ENCODE results near the gene SLC7A6.

The SLC7A6 gene

DNA sequence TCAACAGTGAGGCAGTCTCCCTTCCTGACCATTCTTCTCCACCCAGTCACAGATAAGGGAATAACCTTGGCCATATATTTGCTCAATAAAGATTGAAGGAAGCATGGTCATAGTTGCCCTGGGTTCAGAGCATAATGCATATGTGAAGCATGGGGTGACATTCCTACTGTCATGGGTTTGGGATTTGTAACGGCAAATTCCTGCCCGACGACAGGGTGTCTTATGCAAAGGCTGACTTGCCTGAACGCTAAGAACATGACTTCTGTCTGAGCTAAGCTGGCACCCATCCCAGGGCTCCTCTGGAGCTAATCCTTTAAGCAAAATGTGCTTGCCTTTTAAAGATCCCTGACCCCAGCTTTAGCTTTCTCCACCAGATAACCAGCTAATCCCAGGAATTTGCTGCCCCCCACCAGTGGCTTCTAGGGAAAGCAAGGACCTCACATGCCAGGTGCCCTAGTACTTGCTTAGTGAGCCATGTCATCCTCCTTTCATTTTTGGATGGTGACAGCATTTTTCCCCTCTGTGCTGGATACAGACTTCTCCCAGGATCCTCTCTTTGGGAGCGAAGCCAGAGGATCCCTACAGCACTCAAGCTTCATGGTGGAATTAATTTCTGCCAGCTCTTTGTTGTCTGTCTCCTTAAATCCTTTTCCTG, 34.7 kb downstream of the SLC7A6 start:
- no peak overlapping the region for H3K4me3 ChIP-seq (ENCODE audit: low read depth, low read length)

DNA sequence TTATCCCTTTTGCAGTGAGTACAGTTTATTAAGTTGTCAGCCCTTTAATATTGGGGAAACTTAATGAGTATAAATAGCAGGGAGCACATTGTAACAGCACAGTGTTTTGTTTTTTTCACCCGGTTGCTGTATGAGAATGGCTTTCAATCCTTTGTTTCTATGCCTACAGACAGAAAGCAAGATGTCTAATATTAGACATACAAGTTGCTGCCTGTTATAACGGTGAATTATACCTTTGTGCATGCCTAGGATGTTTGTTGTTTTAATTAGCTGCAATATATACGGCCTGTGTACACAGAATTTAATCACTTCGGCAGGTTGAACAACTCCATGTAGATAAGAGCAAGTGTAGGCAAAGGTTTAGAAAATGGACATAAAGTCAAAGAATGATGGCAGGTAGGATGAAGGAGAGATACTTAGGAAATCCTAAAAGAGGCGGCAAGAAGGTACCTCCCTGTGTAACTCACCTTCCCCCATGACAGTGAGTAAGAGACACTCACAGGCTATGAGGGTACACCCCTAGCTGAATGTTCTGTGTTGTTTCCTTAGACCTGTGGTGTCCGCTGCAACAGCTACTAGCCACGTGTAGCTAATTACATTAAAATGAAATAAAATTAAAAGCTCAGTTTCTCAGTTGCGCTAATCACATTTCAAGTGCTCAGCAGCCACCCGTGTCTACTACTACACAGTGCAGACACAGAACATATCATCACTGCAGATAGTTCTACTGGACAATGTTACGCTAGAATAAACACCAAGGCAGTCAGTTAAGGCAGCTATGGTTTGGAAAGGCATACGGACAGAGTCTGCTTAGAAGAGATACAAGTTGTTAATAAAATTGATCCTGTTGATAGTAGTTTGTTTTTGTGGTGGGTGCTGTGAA, 35.5 kb downstream of the SLC7A6 start:
- H3K4me3 ChIP-seq (ENCODE audit: low read depth, low read length) = no peak overlapping the region

DNA sequence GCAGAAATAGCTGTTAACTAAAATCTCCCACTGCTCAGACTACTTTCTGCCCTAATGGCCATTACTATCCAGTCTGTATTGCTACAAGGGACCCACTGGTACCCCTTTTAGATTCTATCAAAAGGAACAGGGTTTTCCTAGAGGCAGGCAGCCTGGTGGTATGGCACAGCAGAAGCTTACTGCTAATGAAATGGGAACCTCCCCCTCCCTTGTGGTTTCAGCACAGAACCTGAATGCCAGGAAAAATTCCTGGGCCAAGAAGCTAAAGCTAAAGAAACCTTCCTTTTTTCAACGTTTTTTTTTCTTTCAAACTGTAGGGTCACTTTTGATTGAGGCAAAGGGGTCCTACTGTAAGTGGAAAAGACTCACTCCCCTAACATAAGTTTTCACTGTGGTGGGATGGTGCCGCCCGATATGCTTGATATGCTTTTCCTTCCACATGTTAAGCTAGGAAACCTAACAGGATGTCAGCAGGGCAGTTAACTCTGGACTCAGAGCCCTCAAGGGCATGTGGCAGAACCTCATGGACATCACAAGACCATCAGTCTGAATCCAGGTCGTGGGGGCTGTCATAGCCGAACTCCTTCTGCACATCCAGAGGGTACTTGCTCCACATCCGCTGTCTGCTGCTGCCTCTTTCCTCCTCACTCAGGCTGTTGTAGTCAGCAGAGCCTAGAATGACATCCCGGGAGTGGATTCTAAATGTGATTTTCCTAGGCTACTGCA, 36.6 kb downstream of the SLC7A6 start:
- H3K4me3 ChIP-seq (ENCODE audit: low read depth, low read length) = no peak overlapping the region

DNA sequence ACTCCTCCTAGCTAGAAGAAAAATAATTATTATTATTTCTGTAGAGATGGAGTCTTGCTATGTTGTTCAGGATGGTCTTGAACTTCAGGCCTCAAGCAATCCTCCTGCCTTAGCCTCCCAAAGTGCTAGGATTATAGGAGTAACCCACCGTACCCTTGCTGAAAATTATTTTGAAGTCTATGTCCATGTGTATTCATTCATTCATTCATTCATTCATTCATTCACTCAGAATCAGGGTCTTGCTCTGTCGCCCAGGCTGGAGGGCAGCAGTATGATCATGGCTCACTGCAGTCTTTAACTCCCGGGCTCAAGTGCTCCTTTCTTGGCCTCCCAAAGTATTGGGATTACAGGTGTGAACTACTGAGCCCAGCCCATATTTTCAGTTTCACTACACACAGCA, 42.3 kb downstream of the SLC7A6 start:
- H3K4me3 ChIP-seq (ENCODE audit: low read depth, low read length) = no peak overlapping the region

DNA sequence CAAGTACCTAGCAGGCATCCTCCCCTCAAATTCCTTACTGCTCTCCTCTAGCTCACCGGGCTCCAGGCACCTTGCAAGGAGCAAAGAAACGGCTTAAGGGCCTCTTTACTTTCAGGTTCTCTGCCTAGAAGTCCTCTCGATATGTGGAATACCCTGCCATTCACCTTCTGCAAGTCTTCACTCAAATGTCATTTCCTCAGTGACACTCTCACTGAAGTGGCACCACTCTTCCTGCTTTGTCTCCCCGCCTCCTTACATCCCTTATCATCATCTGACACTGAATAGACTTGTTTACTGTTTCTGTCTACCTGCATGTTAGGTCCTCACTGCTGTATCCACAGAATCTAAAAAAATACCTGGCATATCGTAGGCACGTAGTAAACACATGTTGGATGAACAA, 45.5 kb downstream of the SLC7A6 start:
- peak overlapping the region; percentile 98 for H3K4me3 ChIP-seq (ENCODE audit: low read depth, low read length)

DNA sequence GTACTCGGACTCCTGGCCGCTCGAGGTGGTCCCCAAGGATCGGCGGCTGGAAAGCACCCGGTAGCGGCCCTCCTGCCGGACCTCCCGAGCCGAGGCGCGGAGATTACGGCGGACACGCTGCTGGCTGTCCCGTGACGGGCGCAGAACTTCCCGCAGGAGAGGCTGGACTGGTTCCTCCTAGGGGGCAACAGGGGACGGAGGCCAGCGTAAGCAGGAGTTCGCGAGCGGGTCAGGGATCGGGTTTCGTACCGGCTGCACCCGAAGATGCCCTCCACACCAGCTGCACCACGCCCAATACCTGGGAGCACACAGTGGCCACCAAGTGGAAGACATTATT, 46.1 kb downstream of the SLC7A6 start:
- H3K4me3 ChIP-seq (ENCODE audit: low read depth, low read length) = peak overlapping the region; percentile 98

DNA sequence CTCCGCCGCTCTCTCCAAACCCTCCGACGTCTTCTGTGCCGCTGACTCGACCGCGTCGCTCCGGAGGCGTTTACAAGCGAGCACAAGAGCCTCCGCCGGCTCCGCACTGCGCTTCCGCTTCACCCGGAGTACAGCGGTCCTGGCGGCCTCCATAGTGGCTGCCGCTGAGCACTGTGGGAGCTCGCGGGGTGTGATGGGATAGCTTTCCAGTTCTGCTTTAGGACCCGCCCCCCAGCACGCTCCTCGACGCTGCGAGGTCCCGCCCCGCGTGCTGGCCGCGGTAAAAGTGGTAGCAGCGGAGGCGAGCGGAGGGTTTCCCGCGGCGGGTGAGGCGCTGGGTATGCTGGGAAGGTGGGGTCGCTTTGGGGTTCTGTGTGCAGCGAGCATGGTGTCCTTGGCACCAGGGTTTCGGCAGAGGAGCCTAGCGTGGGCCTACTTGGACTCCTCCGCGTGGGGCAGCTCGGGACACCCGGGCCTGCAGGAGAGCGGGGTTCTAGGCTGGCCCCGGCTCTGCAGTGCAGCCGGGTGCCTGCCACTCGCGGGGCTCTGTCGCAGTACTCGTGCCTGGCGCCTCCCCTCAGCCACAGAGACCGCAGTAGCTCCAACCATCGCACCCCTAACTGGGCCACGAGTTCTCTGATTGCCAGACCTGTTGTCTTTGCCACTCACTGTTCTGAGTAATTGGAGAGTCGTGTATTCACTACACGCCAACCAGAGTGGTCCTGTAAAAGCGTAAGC, 46.6 kb downstream of the SLC7A6 start, which contains the start of the genes PRMT7 and SLC7A6OS:
Gene PRMT7 (plus strand): TSS at position 246 of the 738 bp plus-strand sequence. CDS start 4,961 bp downstream, outside the sequence.
Gene SLC7A6OS (minus strand): TSS at position 173 of the 738 bp plus-strand sequence. CDS start 20 bp downstream, at position 153.
- peak within 1 kb of the TSS; percentile 98 for H3K4me3 ChIP-seq (ENCODE audit: low read depth, low read length)

DNA sequence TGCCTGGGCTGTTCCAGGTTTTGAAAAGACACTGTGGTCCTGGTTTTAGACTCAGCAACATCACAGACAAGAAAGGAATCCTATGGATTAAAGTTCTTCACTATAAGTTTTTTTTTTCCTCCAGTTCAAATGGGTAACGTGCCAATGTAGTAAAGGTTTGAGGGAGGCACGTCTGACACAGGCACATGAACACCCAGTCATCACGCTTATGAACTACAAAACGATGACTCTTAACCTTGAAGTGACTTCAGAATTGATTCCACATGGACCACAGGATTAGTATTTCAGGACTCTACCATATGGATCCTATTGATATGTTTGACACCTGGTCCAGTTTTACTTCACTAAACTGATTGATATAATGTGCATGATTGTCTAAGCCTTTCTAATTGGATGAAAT, 48.8 kb downstream of the SLC7A6 start:
- no peak overlapping the region for H3K4me3 ChIP-seq (ENCODE audit: low read depth, low read length)

DNA sequence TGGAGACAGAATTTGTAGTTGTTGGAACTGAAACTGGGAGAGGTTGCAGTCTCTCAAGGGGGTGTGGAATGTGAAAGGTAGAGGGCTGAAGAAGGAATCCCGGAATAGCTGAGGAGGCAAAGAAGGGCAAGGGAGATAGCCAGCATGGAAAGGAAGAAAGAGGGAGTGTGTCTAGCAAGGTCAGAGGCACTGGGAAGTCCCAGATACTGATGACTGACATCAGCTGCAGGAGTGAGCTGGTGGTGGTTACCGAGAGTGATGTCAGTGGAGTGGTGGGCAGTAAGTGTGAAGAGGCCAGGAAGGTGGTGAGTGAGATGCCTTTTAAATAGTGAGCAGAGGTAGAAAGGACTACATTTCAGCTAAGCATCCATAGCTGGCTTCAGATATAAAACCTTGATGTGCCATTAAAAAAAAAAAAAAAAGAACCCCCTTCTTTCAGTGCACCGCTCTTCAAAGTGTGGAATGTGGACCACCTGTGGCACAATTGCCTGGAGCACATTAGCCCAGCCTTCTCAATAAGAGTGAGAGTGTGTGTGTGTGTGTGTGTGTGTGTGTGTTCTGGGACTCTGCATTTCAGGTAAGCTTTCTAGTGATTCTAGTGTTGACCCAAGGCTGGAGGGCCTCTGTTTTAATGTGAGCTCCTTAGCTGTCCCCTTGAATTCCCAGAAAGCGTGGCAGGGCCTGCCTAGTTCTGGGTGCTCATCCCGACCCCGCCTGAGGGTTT, 55.0 kb downstream of the SLC7A6 start:
- no peak overlapping the region for H3K4me3 ChIP-seq (ENCODE audit: low read depth, low read length)

DNA sequence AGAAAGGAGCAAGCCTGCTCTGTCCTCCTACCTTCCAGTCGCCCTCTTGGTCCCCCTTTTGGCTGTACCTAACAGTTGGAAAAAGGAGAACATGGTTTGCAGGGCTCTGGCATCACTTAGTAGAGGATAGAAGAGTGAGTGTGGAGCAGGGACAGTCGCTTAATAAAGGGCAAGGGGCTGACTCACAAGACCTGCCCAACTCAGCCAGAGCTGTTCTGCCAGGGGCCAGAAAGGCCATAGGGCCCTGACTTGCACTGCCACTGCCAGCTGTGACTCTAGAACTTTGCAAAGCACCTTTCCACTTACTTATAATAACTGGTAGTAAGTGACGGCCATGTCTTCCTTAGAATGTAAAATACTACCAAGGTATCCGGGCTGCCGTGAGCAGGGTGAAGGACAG, 60.0 kb downstream of the SLC7A6 start:
- no peak overlapping the region for H3K4me3 ChIP-seq (ENCODE audit: low read depth, low read length)

DNA sequence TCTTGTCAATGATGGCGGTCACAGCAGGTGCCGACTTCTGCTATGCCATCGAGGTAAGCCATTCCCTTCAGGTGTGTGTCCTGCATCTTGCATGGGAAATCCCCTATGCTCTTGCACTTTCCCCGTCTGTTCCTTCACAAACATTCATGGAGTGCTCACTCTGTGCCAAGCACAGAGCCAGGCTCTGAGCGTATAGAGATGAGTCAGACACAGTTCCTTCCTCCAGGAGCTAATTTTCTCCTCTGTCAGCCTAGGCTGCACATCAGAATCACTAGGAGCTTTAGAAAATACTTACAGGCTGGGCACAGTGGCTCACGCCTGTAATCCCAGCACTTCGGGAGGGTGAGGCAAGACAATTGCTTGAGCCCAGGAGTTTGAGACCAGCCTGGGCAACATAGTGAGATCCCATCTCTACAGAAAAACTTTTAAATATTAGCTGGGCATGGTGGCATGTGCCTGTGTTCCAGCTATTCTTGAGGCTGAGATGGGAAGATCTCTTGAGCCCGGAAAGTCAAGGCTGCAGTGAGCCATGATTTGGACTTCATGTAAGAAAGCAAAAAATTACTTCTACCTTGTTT, 60.5 kb downstream of the SLC7A6 start:
- H3K4me3 ChIP-seq (ENCODE audit: low read depth, low read length) = no peak overlapping the region

DNA sequence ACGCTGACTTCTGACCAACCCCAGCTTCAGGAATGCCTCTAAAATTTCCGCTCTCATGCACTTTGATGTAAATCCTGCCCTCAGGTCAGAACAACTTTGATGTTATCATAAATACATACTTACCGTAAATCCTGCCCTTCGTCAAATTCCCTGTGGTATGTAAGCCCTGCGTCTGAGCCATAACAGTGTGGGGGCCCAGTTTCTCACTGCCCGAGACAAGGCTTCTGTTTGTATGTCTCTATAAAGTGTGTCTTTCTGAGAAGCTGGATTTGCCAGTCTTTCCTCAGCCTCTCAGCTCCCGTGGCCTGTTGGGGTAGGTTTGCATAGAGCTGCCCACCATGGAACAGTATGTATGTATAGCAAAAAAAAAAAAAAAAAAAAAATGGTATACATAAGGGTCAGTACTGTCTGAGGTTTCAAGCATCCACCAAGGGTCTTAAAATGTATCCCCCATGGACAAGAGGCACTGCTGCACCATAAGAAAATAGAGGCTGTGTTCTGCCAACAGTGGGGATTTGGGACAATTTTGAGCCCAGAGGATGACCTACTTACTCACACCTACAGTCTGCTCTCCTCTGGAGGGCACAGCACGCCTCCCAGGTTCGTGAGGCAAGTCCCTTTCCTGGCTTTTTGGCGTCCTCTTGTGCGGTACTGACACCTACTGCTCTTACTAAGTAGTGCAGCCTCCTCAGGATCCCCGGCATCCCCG, 64.0 kb downstream of the SLC7A6 start:
- H3K4me3 ChIP-seq (ENCODE audit: low read depth, low read length) = no peak overlapping the region

DNA sequence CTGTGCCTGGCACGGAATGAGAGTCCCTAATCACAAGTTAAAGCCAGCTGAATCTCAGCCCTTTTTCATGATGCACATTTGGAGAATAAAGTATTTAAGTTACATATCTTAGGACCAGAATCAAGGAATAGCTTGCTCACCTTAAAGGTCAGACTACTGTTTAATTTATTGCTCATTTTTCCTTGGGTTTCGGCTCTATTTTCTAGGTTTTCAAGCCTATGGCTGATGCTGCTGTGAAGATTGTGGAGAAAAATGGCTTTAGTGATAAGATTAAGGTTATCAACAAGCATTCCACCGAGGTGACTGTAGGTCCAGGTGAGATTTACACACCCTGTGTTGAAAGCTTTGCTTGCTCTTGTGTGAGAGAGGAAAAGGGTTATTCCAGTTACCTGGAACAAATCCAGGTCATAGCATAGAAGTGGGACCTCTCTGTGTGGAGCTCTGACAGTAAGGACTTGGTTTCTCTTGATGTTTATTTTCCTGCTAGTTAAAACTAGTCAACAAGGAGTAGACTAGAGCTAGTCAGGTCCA, 64.6 kb downstream of the SLC7A6 start:
- H3K4me3 ChIP-seq (ENCODE audit: low read depth, low read length) = no peak overlapping the region

DNA sequence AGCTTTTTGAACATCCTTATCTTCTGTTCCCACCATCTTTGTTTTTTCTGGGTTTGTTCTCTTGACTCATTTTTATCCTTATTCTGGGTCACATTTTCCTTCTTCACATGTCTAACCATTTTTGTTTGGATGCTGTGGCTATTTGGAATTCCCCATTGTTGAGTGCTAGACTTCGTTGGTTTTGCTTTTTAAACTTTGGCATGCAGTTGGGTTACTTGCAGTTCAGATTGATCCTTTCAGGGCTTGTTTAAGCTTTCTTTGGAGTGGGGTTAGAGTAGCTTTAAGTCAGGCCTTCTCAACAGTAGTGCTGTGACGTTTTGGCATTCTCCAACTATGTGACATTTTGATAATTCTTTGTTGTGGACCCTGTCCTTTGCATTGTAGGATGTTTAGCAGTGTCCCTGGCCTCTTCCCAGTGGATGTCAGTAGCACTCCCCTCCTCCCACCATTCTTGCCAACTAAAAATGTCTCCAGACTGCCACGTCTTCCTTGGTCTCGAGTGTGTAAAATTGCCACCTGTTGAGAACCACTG, 67.6 kb downstream of the SLC7A6 start:
- H3K4me3 ChIP-seq (ENCODE audit: low read depth, low read length) = no peak overlapping the region

DNA sequence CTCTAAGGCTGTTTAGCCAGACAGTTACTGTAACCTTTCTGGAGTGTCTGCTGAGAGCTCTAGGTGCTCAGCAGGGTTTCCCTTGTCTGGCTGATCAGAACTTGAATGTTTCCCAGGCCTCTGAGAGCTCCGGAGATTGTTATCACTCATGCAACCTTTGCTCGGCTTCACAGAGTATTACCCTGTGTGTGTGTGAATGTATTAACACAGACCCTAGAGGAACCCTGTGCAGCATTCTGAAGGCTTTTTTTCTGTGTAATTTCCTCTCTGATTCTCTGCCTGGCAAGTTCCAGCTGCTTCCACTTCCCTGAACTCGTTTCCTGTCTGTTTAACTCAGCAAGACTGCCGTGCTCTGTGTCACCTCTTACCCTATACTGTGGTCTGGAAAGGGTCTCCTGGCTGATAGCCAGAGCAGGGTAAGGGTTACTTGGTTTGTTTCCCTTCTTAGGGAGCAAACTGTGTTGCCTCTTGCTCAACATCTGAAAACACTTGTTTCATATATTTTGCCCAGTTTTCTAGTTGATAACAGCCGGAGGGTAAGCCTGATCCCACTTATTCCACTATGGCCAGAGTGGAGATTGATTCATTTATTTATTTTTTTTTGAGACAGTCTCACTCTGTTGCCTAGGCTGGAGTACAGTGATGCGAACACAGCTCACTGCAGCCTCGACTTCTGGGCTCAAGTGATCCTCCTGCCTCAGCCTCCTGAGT, 68.2 kb downstream of the SLC7A6 start:
- no peak overlapping the region for H3K4me3 ChIP-seq (ENCODE audit: low read depth, low read length)

DNA sequence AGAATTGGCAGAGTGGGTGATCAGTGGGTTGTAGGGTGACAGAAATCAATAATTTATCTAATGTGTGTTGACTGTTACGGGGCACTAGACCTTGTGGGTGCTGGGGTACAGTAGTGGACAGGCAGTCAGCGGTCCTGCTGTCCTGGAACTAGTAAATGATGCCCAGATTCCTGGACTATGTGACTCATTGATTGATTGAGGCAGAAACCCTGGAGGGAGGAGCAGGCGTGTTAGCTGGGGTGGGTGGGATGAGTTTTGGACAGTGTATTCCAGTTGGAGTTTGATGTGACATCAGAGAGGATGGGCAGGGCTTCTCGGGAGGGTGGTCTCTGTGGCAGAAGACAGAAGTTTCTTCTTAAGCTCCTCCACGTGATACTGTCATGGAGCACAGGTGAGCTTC, 70.8 kb downstream of the SLC7A6 start:
- H3K4me3 ChIP-seq (ENCODE audit: low read depth, low read length) = no peak overlapping the region

DNA sequence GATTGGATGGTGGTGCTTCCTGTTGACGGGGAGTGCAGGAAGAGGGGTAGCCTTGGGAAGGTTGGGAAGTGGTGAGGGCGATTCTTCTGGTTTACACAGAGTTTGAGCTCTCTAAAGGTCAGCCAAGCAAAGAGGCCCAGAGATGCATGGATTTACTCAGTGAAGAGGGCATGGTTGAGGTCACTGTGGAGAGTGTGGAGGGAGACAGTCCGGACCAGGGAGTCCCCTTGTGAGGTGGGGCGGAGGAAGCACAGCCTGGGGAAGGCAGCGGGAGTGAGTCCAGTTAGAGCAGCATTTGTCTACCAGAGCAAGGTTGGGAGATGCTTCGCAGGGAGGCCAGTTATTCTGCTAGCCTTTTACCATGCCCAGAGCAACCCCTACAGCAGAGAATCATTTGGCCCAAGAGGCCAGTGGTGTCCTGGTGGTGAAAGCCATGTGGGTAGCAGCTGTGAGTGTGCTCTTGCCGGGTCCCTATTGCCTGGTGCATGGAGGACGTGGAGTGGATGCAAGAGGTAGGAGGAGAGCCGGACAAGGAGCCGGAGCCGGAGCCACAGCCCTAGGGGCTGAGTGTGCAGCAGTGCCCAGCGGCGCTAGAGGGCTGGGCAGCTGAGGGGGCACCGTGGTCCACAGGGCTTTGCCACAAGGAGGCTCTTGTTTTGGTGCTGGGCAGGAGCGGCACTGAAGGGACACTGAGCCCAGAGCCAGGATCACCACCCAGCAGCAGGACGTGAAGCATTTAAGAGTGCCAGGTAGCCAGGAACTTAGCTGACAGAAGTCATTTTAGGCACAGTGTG, 74.2 kb downstream of the SLC7A6 start:
- H3K4me3 ChIP-seq (ENCODE audit: low read depth, low read length) = no peak overlapping the region

All from iPS-11a (cell line).